GM12875 (cell line): ENCODE measurements around the gene OGDHL.

Experiments
- H3K4me3 ChIP-seq: one replicate; pipeline ENCODE4 v1.5.1; 2011; ENCODE audit warnings: low read depth, low read length, control low read depth
- TF ChIP-seq, protein P1 (sequence below): IDR thresholded peaks from 2 replicates; pipeline ENCODE4 v1.5.1; 2011; ENCODE audit warnings: low read depth, mild to moderate bottlenecking, control low read depth, inconsistent platforms, low read length, moderate library complexity, borderline replicate concordance; ENCODE audit not compliant: insufficient read depth

Gene OGDHL

GRCh38 chr10:49761789-49762565 is at the start of gene OGDHL:
TSS of gene OGDHL (minus strand) at chr10:49762323. CDS start at chr10:49758592, 3,731 bp downstream.
- no peak within 1 kb of the TSS for H3K4me3 ChIP-seq
- TF ChIP-seq, protein P1, sequence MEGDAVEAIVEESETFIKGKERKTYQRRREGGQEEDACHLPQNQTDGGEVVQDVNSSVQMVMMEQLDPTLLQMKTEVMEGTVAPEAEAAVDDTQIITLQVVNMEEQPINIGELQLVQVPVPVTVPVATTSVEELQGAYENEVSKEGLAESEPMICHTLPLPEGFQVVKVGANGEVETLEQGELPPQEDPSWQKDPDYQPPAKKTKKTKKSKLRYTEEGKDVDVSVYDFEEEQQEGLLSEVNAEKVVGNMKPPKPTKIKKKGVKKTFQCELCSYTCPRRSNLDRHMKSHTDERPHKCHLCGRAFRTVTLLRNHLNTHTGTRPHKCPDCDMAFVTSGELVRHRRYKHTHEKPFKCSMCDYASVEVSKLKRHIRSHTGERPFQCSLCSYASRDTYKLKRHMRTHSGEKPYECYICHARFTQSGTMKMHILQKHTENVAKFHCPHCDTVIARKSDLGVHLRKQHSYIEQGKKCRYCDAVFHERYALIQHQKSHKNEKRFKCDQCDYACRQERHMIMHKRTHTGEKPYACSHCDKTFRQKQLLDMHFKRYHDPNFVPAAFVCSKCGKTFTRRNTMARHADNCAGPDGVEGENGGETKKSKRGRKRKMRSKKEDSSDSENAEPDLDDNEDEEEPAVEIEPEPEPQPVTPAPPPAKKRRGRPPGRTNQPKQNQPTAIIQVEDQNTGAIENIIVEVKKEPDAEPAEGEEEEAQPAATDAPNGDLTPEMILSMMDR = no peak

DNA sequence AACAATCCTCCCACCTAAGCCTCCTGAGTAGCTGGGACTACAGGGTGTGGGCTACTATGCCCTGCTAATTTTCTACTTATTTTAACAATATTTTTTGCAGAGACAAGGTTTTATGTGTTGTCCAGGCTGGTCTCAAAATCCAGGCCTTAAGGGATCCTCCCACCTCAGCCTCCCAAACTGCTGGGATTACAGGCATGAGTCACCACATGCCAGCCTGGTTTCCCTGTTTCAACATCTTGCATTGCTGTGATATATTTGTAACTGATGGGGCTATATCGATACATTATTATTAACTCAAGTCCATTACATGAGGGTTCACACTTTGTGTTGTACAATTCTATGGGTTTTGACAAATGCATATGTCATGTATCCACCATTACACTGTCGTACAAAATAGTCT is 41.9 kb upstream of the OGDHL start:
- H3K4me3 ChIP-seq = no peak overlapping the region
- TF ChIP-seq, protein P1 = no peak

- H3K4me3 ChIP-seq = no peak overlapping the region
- TF ChIP-seq, protein P1 = no peak
Measured at GRCh38 chr10:49798275-49798674, 36.2 kb upstream of the OGDHL start.

DNA sequence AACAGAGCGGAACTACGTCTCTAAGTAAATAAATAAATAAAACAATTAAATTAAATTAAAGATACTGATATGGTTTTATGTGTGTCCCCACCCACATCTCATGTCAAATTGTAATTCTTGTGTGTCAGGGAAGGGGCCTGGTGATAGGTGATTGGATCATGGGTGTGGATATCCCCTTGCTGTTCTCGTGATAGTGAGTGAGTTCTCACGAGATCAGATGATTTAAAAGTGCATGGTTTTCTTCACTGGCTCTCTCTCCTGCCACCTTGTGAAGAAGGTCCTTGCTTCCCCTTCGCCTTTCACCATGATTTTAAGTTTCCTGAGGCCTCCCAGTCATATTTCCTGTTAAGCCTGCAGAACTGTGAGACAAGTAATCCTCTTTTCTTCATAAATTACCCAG is 29.0 kb upstream of the OGDHL start:
- TF ChIP-seq, protein P1 = no peak

GRCh38 chr10:49784681-49785080 is 22.6 kb upstream of the OGDHL start:
- H3K4me3 ChIP-seq = no peak overlapping the region
- TF ChIP-seq, protein P1 = no peak

More for the DNA sequence above, 29.0 kb upstream of the OGDHL start:
- no peak overlapping the region for H3K4me3 ChIP-seq

- TF ChIP-seq, protein P1 = no peak
- no peak overlapping the region for H3K4me3 ChIP-seq
Measured at GRCh38 chr10:49783645-49784044, 21.5 kb upstream of the OGDHL start.

- H3K4me3 ChIP-seq = no peak overlapping the region
- TF ChIP-seq, protein P1 = no peak
Measured at GRCh38 chr10:49781247-49781646, 19.1 kb upstream of the OGDHL start.
